Duodenal mucosa (tissue), 2 donors: ENCODE results near the gene C2orf72.
"Not testable (repeated sequence)": the region's sequence is repeated elsewhere in the genome, so short reads cannot be mapped to it uniquely, and the experiment has no call there.

ENCODE experiments used
- H3K27ac ChIP-seq: one replicate; pipeline ENCODE4 v1.7.0; 2013; ENCODE audit warnings: low read depth, low read length
- H3K27me3 ChIP-seq, 2 donors: one replicate each; pipeline ENCODE4 v1.7.0; 2013; ENCODE audit warnings: low read length in 2 of 2, control low read depth in 1 of 2; ENCODE audit not compliant: insufficient read depth in 2 of 2, control insufficient read depth in 1 of 2
- H3K36me3 ChIP-seq, 2 donors: one replicate each; pipeline ENCODE4 v1.7.0; 2013; ENCODE audit warnings: low read length in 2 of 2, control low read depth in 1 of 2; ENCODE audit not compliant: insufficient read depth in 2 of 2, control insufficient read depth in 1 of 2
- H3K4me1 ChIP-seq, 2 donors: one replicate each; pipeline ENCODE4 v1.7.0; 2013; ENCODE audit warnings: low read length in 2 of 2, control low read depth in 1 of 2; ENCODE audit not compliant: insufficient read depth in 2 of 2, control insufficient read depth in 1 of 2
- H3K4me3 ChIP-seq, 2 donors: one replicate each; pipeline ENCODE4 v1.7.0; 2013; ENCODE audit warnings: low read length in 2 of 2, low read depth in 1 of 2
- H3K9ac ChIP-seq, 2 donors: one replicate each; pipeline ENCODE4 v1.7.0; 2013; ENCODE audit warnings: low read length in 2 of 2, low read depth in 1 of 2
- H3K9me3 ChIP-seq, 2 donors: one replicate each; pipeline ENCODE4 v1.7.0; 2013; ENCODE audit warnings: low read length in 2 of 2, control low read depth in 1 of 2; ENCODE audit not compliant: control insufficient read depth in 1 of 2

Gene C2orf72

GRCh38 chr2:231001036-231001435 is 36.3 kb upstream of the C2orf72 start:
- Histone ChIP-seq H3K9ac (no peak overlapping the region), H3K4me3 (no peak overlapping the region), H3K9me3 (no peaks in the 10 kb centered on the region), H3K4me1 (no peaks in the 10 kb centered on the region), H3K36me3 (no peaks in the 10 kb centered on the region), H3K27me3 (peaks cover 0 to 17% of the 10 kb centered on the region in 2 donors), H3K27ac (no peak overlapping the region)

- no peaks in the 10 kb centered on the region for H3K9me3 ChIP-seq
- H3K4me1 ChIP-seq, result no peaks in the 10 kb centered on the region
- peaks cover 0 to 17% of the 10 kb centered on the region in 2 donors for H3K27me3 ChIP-seq
- no peak overlapping the region for H3K9ac ChIP-seq
- no peaks in the 10 kb centered on the region for H3K36me3 ChIP-seq
- no peak overlapping the region for H3K4me3 ChIP-seq
- H3K27ac ChIP-seq, result no peak overlapping the region
Observed at GRCh38 chr2:231001921-231002320, 35.4 kb upstream of the C2orf72 start.

- Histone ChIP-seq H3K36me3 (no peaks in the 10 kb centered on the region), H3K27me3 (peaks cover 0 to 17% of the 10 kb centered on the region in 2 donors)
Observed at GRCh38 chr2:231002641-231003040, 34.7 kb upstream of the C2orf72 start.

GRCh38 chr2:231003186-231003585 is 34.1 kb upstream of the C2orf72 start:
- no peak overlapping the region for H3K27ac ChIP-seq
- no peaks in the 10 kb centered on the region for H3K36me3 ChIP-seq
- H3K27me3 ChIP-seq, result peaks cover 0 to 17% of the 10 kb centered on the region in 2 donors
- H3K4me1 ChIP-seq, result no peaks in the 10 kb centered on the region
- no peaks in the 10 kb centered on the region for H3K9me3 ChIP-seq
- H3K9ac ChIP-seq, result no peak overlapping the region
- no peak overlapping the region for H3K4me3 ChIP-seq

More at GRCh38 chr2:231002641-231003040, 34.7 kb upstream of the C2orf72 start:
- Histone ChIP-seq H3K9me3 (no peaks in the 10 kb centered on the region), H3K4me1 (no peaks in the 10 kb centered on the region), H3K4me3 (no peak overlapping the region), H3K9ac (no peak overlapping the region), H3K27ac (no peak overlapping the region)

GRCh38 chr2:231004930-231005329 is 32.4 kb upstream of the C2orf72 start:
- H3K36me3 ChIP-seq, H3K4me3 ChIP-seq, H3K27me3 ChIP-seq, H3K9ac ChIP-seq, H3K4me1 ChIP-seq, H3K27ac ChIP-seq, H3K9me3 ChIP-seq: not testable (repeated sequence)

GRCh38 chr2:231007286-231008098 is 29.8 kb upstream of the C2orf72 start:
- no peaks in the 10 kb centered on the region for H3K36me3 ChIP-seq
- H3K27ac ChIP-seq, result no peak overlapping the region
- no peak overlapping the region for H3K9ac ChIP-seq
- H3K4me3 ChIP-seq, result no peak overlapping the region
- H3K27me3 ChIP-seq, result peaks cover 0 to 11% of the 10 kb centered on the region in 2 donors
- no peaks in the 10 kb centered on the region for H3K4me1 ChIP-seq
- H3K9me3 ChIP-seq, result no peaks in the 10 kb centered on the region

- Histone ChIP-seq H3K36me3 (no peaks in the 10 kb centered on the region), H3K27ac (no peak overlapping the region), H3K9ac (no peak overlapping the region), H3K9me3 (no peaks in the 10 kb centered on the region), H3K4me1 (no peaks in the 10 kb centered on the region), H3K4me3 (no peak overlapping the region), H3K27me3 (peaks cover 0 to 11% of the 10 kb centered on the region in 2 donors)
Observed at GRCh38 chr2:231008131-231008530, 29.2 kb upstream of the C2orf72 start.

GRCh38 chr2:231009236-231009919 is 27.9 kb upstream of the C2orf72 start:
- H3K4me3 ChIP-seq, result no peak overlapping the region
- no peaks in the 10 kb centered on the region for H3K9me3 ChIP-seq
- no peaks in the 10 kb centered on the region for H3K36me3 ChIP-seq
- no peak overlapping the region for H3K27ac ChIP-seq
- H3K9ac ChIP-seq, result no peak overlapping the region
- peaks cover 0 to 11% of the 10 kb centered on the region in 2 donors for H3K27me3 ChIP-seq
- no peaks in the 10 kb centered on the region for H3K4me1 ChIP-seq

- Histone ChIP-seq H3K27me3 (peaks cover 0 to 11% of the 10 kb centered on the region in 2 donors), H3K4me3 (no peak overlapping the region), H3K27ac (no peak overlapping the region), H3K9ac (no peak overlapping the region), H3K4me1 (no peaks in the 10 kb centered on the region), H3K9me3 (no peaks in the 10 kb centered on the region), H3K36me3 (no peaks in the 10 kb centered on the region)
Observed at GRCh38 chr2:231010201-231010730, 27.1 kb upstream of the C2orf72 start.

- Histone ChIP-seq H3K4me1 (no peaks in the 10 kb centered on the region), H3K36me3 (no peaks in the 10 kb centered on the region), H3K9me3 (no peaks in the 10 kb centered on the region), H3K27ac (no peak overlapping the region), H3K4me3 (no peak overlapping the region), H3K27me3 (peaks cover 0 to 11% of the 10 kb centered on the region in 2 donors), H3K9ac (no peak overlapping the region)
Observed at GRCh38 chr2:231011526-231011925, 25.8 kb upstream of the C2orf72 start.
